ENCODE results near the gene RPL13. TPM values are rescaled to one million over a fixed set of nuclear protein-coding genes. Genes with fewer than 3 reads are reported as not detected.

Gene RPL13
- total and polyA plus RNA-seq, 2 of the 13 experiments (the other 11 are each of a cell fraction or from before 2014, with no cell fraction given): 2,988 to 4,411 TPM

GRCh38 chr16:89529097-89529496 is 31.4 kb upstream of the RPL13 start:
- Histone ChIP-seq H3K9ac (ENCODE audit: insufficient read depth, low read depth, low read length) (no peak overlapping the region), H3K4me3 (replicated peaks in 1 of 3; ENCODE audit: insufficient read depth in 1 of 3, low read depth in 2 of 3, low read length in 3 of 3) (no peak overlapping the region), H3K36me3 (replicated peaks in 1 of 2; ENCODE audit: control insufficient read depth in 1 of 2, insufficient read depth in 2 of 2, low read length in 2 of 2) (peaks cover 56 to 86% of the 10 kb centered on the region in 2 experiments), H2AFZ (ENCODE audit: low read length) (no peak overlapping the region), H3K9me3 (ENCODE audit: low read length) (no peaks in the 10 kb centered on the region), H3K4me2 (ENCODE audit: low read depth, low read length) (no peak overlapping the region), H4K20me1 (ENCODE audit: insufficient read depth, low read length) (no peaks in the 10 kb centered on the region), H3K4me1 (ENCODE audit: insufficient read depth, low read length) (no peaks in the 10 kb centered on the region), H3K79me2 (ENCODE audit: insufficient read depth, low read length) (no peaks in the 10 kb centered on the region), H3K27me3 (ENCODE audit: control insufficient read depth in 1 of 2, insufficient read depth in 2 of 2, low read length in 2 of 2) (no peaks in the 10 kb centered on the region), H3K27ac (ENCODE audit: extremely low read length, insufficient read depth, low read length) (no peak overlapping the region)
- TF ChIP-seq MAFF (IDR thresholded peaks at IDR 0.05; ENCODE audit: low read depth, low read length): peak; percentile 87
- TF ChIP-seq SP140L (CRISPR knock-in tag; IDR thresholded peaks at IDR 0.05; ENCODE audit: borderline replicate concordance): no peak
- peak; percentile 90 for TF ChIP-seq MAFK (conservative IDR thresholded peaks at IDR 0.05 in 1 of 2, IDR thresholded peaks at IDR 0.05 in 1 of 2; ENCODE audit: low read length in 2 of 2)
- in situ Hi-C loops (cut with HindIII; ENCODE audit: extremely low pct_ligation_motif_present, low pct_unique_long_range_greater_than_20kb): no loop called here
- ChIA-PET CTCF (ENCODE audit: low intra/inter-chr PET ratio, low total read pairs) (no interaction called here), POLR2A (interaction anchor here (2.2 kb wide), 1 partner anchor 21 kb away, joined by 5 read pairs; the partner anchor contains the start of gene SPG7)
- no TSS peak for BruUV-seq (replicated peaks)
- intact Hi-C loops (cut with micrococcal nuclease; ENCODE audit: unreplicated experiment): no loop called here
- FAIRE-seq (no peak), ATAC-seq (no peak), DNase-seq (ENCODE audit: low spot score) (no peak)
- WGBS (ENCODE audit: low lambda C conversion rate): 91% methylated on average over 16 of the region's 16 CpGs

- intact Hi-C loops (cut with micrococcal nuclease; ENCODE audit: unreplicated experiment) (no loop called here), in situ Hi-C loops (cut with HindIII; ENCODE audit: extremely low pct_ligation_motif_present, low pct_unique_long_range_greater_than_20kb) (no loop called here)
- H3K4me2 ChIP-seq (ENCODE audit: low read depth, low read length): no peak overlapping the region
- DNase-seq (ENCODE audit: low spot score) (no peak), ATAC-seq (no peak), FAIRE-seq (no peak)
- H3K36me3 ChIP-seq (replicated peaks in 1 of 2; ENCODE audit: control insufficient read depth in 1 of 2, insufficient read depth in 2 of 2, low read length in 2 of 2): peaks cover 59 to 85% of the 10 kb centered on the region in 2 experiments
- H3K9me3 ChIP-seq (ENCODE audit: low read length): no peaks in the 10 kb centered on the region
- 96% methylated on average over 35 of the region's 37 CpGs for WGBS (ENCODE audit: low lambda C conversion rate)
- no peak overlapping the region for H3K27ac ChIP-seq (ENCODE audit: extremely low read length, insufficient read depth, low read length)
- no peak overlapping the region for H3K9ac ChIP-seq (ENCODE audit: insufficient read depth, low read depth, low read length)
- H3K4me3 ChIP-seq (replicated peaks in 1 of 3; ENCODE audit: insufficient read depth in 1 of 3, low read depth in 2 of 3, low read length in 3 of 3): no peak overlapping the region
- H4K20me1 ChIP-seq (ENCODE audit: insufficient read depth, low read length): 0 out of 2 replicates have a peak, but pooled peaks cover 3% of the 10 kb centered on the region
- H2AFZ ChIP-seq (ENCODE audit: low read length): no peak overlapping the region
- 0 out of 2 replicates have a peak, but pooled peaks cover 4% of the 10 kb centered on the region for H3K4me1 ChIP-seq (ENCODE audit: insufficient read depth, low read length)
- POLR2A ChIA-PET: interaction anchor here (2.2 kb wide), 1 partner anchor 22 kb away, joined by 5 read pairs; the partner anchor contains the start of gene SPG7
- CTCF ChIA-PET (ENCODE audit: low intra/inter-chr PET ratio, low total read pairs): no interaction called here
- no peaks in the 10 kb centered on the region for H3K79me2 ChIP-seq (ENCODE audit: insufficient read depth, low read length)
- no TSS peak for BruUV-seq (replicated peaks)
- H3K27me3 ChIP-seq (ENCODE audit: control insufficient read depth in 1 of 2, insufficient read depth in 2 of 2, low read length in 2 of 2): no peaks in the 10 kb centered on the region
- TF ChIP-seq ZNF570 (CRISPR knock-in tag; IDR thresholded peaks at IDR 0.05; ENCODE audit: borderline replicate concordance): no peak
- no peak for TF ChIP-seq ZNF432 (CRISPR knock-in tag; IDR thresholded peaks at IDR 0.05; ENCODE audit: borderline replicate concordance)
- TF ChIP-seq KDM2A (CRISPR knock-in tag; IDR thresholded peaks at IDR 0.05; ENCODE audit: borderline replicate concordance, low read depth): 0 out of 2 replicates have a peak, but pooled peaks have one; percentile 47
- no peak for TF ChIP-seq ZNF354B (CRISPR knock-in tag; IDR thresholded peaks at IDR 0.05)
- no peak for TF ChIP-seq ZNF558 (CRISPR knock-in tag; IDR thresholded peaks at IDR 0.05; ENCODE audit: borderline replicate concordance)
- TF ChIP-seq ZNF263 (CRISPR knock-in tag; IDR thresholded peaks at IDR 0.05): 0 out of 2 replicates have a peak, but pooled peaks have one; percentile 19
- TF ChIP-seq ZNF496 (CRISPR knock-in tag; IDR thresholded peaks at IDR 0.05; ENCODE audit: insufficient replicate concordance): no peak
- no peak for TF ChIP-seq ARID3A (IDR thresholded peaks at IDR 0.05; ENCODE audit: low read depth, low read length)
- no peak for TF ChIP-seq ZNF275 (CRISPR knock-in tag; IDR thresholded peaks at IDR 0.05; ENCODE audit: borderline replicate concordance)
- TF ChIP-seq ZNF747 (CRISPR knock-in tag; IDR thresholded peaks at IDR 0.05; ENCODE audit: borderline replicate concordance): no peak
Measured at GRCh38 chr16:89530401-89531381, 29.8 kb upstream of the RPL13 start.
